NCI-H446 (cell line): Measurements from ENCODE around the gene AMN1.

Experiments used
- DNase-seq, 2 experiments: peaks; one replicate each; lab custom pipeline; 2025; lab: John Stamatoyannopoulos, UW

AMN1 gene

GRCh38 chr12:31629756-31630732 is 98.8 kb downstream of the AMN1 start:
- DNase-seq = peak; percentile 37 to 70

DNA sequence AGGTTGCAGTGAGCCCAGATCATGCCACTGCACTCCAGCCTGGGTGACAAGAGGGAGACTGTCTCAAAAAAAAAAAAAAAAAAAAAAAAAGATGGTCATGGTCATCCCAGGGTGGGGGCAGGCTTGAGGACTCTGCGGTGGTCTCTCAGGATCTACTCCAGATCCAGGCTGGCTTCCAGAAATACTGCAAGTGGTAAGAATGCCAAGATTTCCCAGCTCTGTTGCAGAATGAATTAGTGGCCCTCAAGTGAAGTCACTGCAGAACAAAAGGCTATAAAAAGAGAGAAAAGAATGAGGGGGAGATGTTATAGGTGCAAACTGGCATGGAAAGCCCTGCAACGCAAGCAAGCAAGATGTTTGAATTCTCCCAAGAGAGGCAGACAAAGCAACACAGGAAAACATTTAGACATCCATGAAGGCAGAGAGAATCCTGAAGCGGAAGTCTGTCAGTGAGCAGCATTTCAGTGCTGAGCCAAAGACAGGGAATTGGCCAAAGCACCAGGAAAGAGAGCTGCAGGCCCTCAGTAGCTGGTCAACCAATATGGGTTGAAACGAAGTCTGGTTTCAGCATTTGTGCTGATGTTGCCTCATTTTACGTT is 101.3 kb downstream of the AMN1 start:
- DNase-seq = peak in 1 of 2 experiments; percentile 7

DNA sequence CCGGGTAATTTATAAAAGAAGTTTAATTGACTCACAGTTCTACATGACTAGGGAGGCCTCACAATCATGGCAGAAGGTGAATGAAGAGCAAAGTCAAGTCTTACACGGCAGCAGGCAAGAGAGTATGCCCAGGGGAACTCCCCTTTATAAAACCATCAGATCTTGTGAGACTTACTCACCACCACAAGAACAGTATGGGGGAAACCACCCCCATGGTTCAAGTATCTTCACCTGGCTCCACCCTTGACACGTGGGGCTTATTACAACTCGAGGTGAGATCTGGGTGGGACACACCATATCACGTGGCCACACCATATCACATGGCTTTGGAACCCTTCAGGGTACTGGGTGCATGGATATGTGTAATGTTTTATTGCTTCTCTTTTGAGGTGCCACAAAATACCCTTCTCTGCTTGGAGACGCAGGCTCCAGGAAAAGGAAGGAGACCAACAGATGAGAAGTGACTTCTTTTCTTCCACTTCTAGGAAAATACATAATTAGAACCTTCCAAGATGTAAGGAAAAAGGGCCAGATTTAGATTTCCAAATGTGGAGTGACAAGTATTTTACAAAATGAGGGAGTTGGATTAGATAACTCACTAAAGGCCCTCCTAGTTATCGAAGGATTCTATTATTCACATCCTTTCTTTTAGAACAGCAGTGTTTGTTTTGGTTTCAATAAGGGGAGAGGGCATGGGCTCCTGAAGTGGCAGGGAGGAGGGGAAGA is 102.4 kb downstream of the AMN1 start:
- DNase-seq = no peak

GRCh38 chr12:31622038-31622437 is 106.8 kb downstream of the AMN1 start:
- DNase-seq = no peak
